H1 (cell line): Measurements from ENCODE around the gene KIAA0930. TPM values are rescaled to one million over a fixed set of nuclear protein-coding genes. Genes with fewer than 3 reads are reported as not detected.

Experiments used
- BCL11A ChIP-seq, 2 experiments: IDR thresholded peaks; one replicate each; pipeline ENCODE4 v1.6.1; 2011; ENCODE audit warnings: low read depth in 2 of 2, low read length in 2 of 2, mild to moderate bottlenecking in 2 of 2
- BRCA1 ChIP-seq: IDR thresholded peaks from 2 replicates; pipeline ENCODE4 v1.6.1; 2012; ENCODE audit warnings: low read depth, low read length, improper control_type of control experiment
- CREB1 ChIP-seq: IDR thresholded peaks from 2 replicates; pipeline ENCODE4 v1.6.1; 2012; ENCODE audit warnings: inconsistent platforms
- CTBP2 ChIP-seq: IDR thresholded peaks from 2 replicates; pipeline ENCODE4 v1.7.0; 2011; ENCODE audit warnings: borderline replicate concordance, mild to moderate bottlenecking, moderate library complexity, mixed read lengths, low read length; ENCODE audit not compliant: insufficient read depth, insufficient read length
- CTCF ChIP-seq, 3 experiments: IDR thresholded peaks; 1 replicate in 2 of 3; 2 replicates in 1 of 3; pipeline versions ENCODE4 v1.5.1 to v1.6.1; 2011; ENCODE audit warnings: low read length in 3 of 3, mild to moderate bottlenecking in 3 of 3, inconsistent platforms in 2 of 3, low read depth in 1 of 3, moderate library complexity in 1 of 3; ENCODE audit not compliant: insufficient read depth in 1 of 3; ENCODE audit errors: control extremely low read depth in 1 of 3
- E2F6 ChIP-seq: IDR thresholded peaks from 2 replicates; pipeline ENCODE4 v1.6.1; 2012; ENCODE audit warnings: inconsistent platforms
- EGR1 ChIP-seq: IDR thresholded peaks from 2 replicates; pipeline ENCODE4 v1.6.1; 2011; ENCODE audit warnings: low read depth, low read length, borderline replicate concordance
- HDAC6 ChIP-seq: IDR thresholded peaks from one replicate; pipeline ENCODE4 v1.7.1; 2012; ENCODE audit warnings: low read depth, mild to moderate bottlenecking, inconsistent platforms, low read length, moderate library complexity
- JUN ChIP-seq: IDR thresholded peaks from 2 replicates; pipeline ENCODE4 v1.6.1; 2011; ENCODE audit warnings: low read depth, mild to moderate bottlenecking, improper control_type of control experiment, low read length
- KDM1A ChIP-seq: fragments of 200-600, 300-600 bp; sonication (generic); IDR thresholded peaks from 2 replicates; pipeline ENCODE4 v1.7.1; 2016; ENCODE audit warnings: mild to moderate bottlenecking, low read length, borderline replicate concordance
- MAX ChIP-seq: IDR thresholded peaks from 2 replicates; pipeline ENCODE4 v1.6.1; 2012; ENCODE audit warnings: inconsistent platforms
- NANOG ChIP-seq: IDR thresholded peaks from 2 replicates; pipeline ENCODE4 v1.6.1; 2011; ENCODE audit warnings: low read length, low read depth, mild to moderate bottlenecking, inconsistent platforms; ENCODE audit not compliant: insufficient read depth, poor library complexity, severe bottlenecking
- POLR2AphosphoS5 ChIP-seq: IDR thresholded peaks from 2 replicates; pipeline ENCODE4 v1.6.1; 2011; ENCODE audit warnings: low read depth, low read length
- POU5F1 ChIP-seq: IDR thresholded peaks from 2 replicates; pipeline ENCODE4 v1.6.1; 2011; ENCODE audit warnings: low read depth, mild to moderate bottlenecking, low read length, moderate library complexity
- RXRA ChIP-seq: IDR thresholded peaks from 2 replicates; pipeline ENCODE4 v1.6.1; 2011; ENCODE audit warnings: low read depth, mild to moderate bottlenecking, low read length, moderate library complexity; ENCODE audit not compliant: insufficient read depth
- SIX5 ChIP-seq: IDR thresholded peaks from 2 replicates; pipeline ENCODE4 v1.6.1; 2011; ENCODE audit warnings: mild to moderate bottlenecking, low read depth, low read length
- SP2 ChIP-seq: IDR thresholded peaks from 2 replicates; pipeline ENCODE4 v1.6.1; 2012; ENCODE audit warnings: mild to moderate bottlenecking, low read length, inconsistent platforms
- SP4 ChIP-seq: IDR thresholded peaks from 2 replicates; pipeline ENCODE4 v1.6.1; 2012; ENCODE audit warnings: low read length, inconsistent platforms
- SRF ChIP-seq: IDR thresholded peaks from 2 replicates; pipeline ENCODE4 v1.6.1; 2011; ENCODE audit warnings: mild to moderate bottlenecking, low read depth, low read length, moderate library complexity
- SUZ12 ChIP-seq: fragments of 200-600 bp; sonication (generic); IDR thresholded peaks from 2 replicates; pipeline ENCODE4 v1.6.1; 2012; ENCODE audit warnings: mild to moderate bottlenecking, inconsistent platforms, low read length, moderate library complexity, mixed read lengths
- TAF7 ChIP-seq: optimal IDR thresholded peaks from 2 replicates; pipeline ENCODE3; 2011; ENCODE audit warnings: low read depth, mild to moderate bottlenecking, inconsistent platforms, low read length, moderate library complexity, borderline replicate concordance
- TBP ChIP-seq: IDR thresholded peaks from 2 replicates; pipeline ENCODE4 v1.6.1; 2011; ENCODE audit warnings: low read depth, low read length, improper control_type of control experiment
- TCF12 ChIP-seq: IDR thresholded peaks from 2 replicates; pipeline ENCODE4 v1.6.1; 2011; ENCODE audit warnings: low read depth, mild to moderate bottlenecking, low read length
- polyA plus RNA-seq, 7 experiments: library from polyadenylated mRNA; depleted of rRNA in 3 of 7; stranded (reverse) in 5 of 7; unstranded in 2 of 7; fragments of >200 nt in 5 of 7; fragments of 200-250 nt in 2 of 7; gene quantifications; 1 replicate in 5 of 7; 2 replicates in 1 of 7; 4 replicates in 1 of 7; pipeline versions ENCODE4 v1.2.1 to v1.2.3, GENCODE V29; 2011 to 2013; ENCODE audit warnings: missing spikeins in 2 of 7, mixed read lengths in 2 of 7
- total RNA-seq: library from RNA; stranded (reverse); fragmentation: NEBNext Ultra II Directional; extraction: Animal tissue kit (Norgen Biotek cat#: 25700); gene quantifications from 2 replicates; pipeline ENCODE4 v1.2.1, GENCODE V29; 2021

Gene KIAA0930
- total and polyA plus RNA-seq, 2 of the 8 experiments (the other 6 are each of a cell fraction or from before 2014, with no cell fraction given): 61.9 to 66.1 TPM

GRCh38 chr22:45192701-45193187 lies 48.0 kb downstream of the KIAA0930 start (continued):
- TF ChIP-seq TBP: 0 out of 2 replicates have a peak, but pooled peaks have one; percentile 20
- TF ChIP-seq BCL11A (IDR thresholded peaks at IDR 0.05; ENCODE audit: low read depth in 2 of 2, low read length in 2 of 2): no peak
- no peak for TF ChIP-seq SP2
- peak; percentile 41 to 51 (median 42) for TF ChIP-seq CTCF (IDR thresholded peaks at IDR 0.05; ENCODE audit: control extremely low read depth in 1 of 3, insufficient read depth in 1 of 3, low read depth in 1 of 3, low read length in 3 of 3)
- peak; percentile 92 for TF ChIP-seq MAX
- no peak for TF ChIP-seq SUZ12
- no peak for TF ChIP-seq CREB1
- TF ChIP-seq HDAC6: no peak
- TF ChIP-seq TCF12: no peak
- no peak for TF ChIP-seq POLR2AphosphoS5
- TF ChIP-seq SP4: no peak
- no peak for TF ChIP-seq NANOG
- TF ChIP-seq RXRA: no peak
- no peak for TF ChIP-seq SIX5
- TF ChIP-seq E2F6: peak; percentile 82
- no peak for TF ChIP-seq EGR1
- TF ChIP-seq POU5F1: no peak
- TF ChIP-seq BRCA1: no peak
- no peak for TF ChIP-seq KDM1A
- no peak for TF ChIP-seq CTBP2
- TF ChIP-seq JUN: no peak
- no peak for TF ChIP-seq TAF7
- TF ChIP-seq SRF: no peak
